ENCODE data around the gene ARHGAP23.
"Not testable (repeated sequence)": the region's sequence is repeated elsewhere in the genome, so short reads cannot be mapped to it uniquely, and the experiment has no call there.

The ARHGAP23 gene

DNA sequence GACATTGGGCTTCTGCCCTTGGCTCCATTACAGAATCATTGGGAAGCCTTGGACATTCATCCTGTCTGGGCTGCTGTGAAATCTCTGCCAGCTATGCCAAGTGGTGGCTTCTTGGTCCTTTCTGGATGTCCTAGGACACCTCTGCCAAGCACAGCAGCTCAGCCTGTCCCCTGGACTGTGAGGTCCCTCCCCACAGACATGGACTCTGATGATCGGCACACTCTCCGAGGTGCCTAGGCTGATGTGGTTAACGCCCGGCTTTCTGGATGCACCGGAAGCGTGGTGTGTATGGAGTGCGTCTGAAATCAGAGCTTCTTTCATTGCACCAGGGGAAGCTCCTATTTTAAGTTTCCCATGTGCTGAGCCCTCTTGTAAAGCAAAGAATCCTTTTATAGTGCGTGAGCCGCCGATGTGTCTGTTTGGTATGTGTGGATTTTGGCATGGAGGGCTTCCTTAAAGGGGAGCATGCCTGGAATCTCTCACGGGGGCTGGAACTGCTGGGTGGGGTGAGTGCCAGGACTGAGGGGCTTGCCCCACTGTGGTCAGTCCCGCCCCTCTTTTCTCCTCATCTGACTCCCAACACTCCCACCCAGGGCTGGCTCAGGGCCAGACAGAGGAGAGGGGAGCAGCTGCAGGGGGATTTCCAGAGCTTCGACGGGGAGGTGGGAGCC lies 7.0 kb upstream of the ARHGAP23 start:
- no peak for DNase-seq

- DNase-seq, result no peak
Observed at GRCh38 chr17:38421871-38422827, 6.1 kb upstream of the ARHGAP23 start.

- DNase-seq, result no peak
Observed at GRCh38 chr17:38424297-38424972, 3.8 kb upstream of the ARHGAP23 start.

DNA sequence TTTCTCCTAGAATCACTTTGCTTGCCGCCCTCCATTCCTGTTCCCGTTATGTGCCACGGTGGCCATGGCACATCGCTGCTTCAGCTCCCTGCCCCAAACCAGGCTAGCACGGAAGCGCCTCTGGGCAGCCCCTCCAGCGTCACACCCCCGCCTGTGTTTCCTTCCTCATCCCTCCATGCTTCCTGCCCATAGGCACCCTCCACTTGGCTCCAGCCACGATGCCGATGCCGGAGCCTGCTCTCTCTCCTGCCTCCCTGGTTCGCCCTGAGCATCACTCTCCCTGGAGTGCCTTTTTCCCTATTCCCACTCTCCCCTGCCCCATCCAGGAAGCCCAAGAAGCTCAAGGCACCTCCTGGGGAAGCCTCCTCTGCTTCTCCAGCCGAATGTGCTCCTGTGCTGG lies 3.2 kb upstream of the ARHGAP23 start:
- DNase-seq, result no peak

- DNase-seq, result no peak
Observed at GRCh38 chr17:38425744-38426143, 2.5 kb upstream of the ARHGAP23 start.

DNA sequence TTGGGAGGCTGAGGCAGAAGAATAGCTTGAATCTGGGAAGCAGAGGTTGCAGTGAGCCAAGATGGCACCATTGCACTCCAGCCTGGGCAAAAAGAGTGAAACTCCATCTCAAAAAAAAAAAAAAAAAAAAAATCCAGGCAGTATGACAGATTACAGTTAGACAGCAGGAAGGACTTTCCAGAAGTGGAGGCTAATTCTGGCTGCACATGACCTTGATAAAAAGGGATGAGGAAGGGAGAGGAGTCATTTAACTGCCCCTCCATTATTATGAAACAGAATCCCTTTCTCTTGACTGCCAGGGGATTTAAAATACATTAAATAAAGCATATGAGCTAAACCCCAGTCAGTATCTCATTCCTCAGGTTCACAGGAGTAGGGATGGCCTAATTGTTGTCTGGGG lies 1.8 kb upstream of the ARHGAP23 start:
- no peak for DNase-seq

- DNase-seq, result no peak
Observed at GRCh38 chr17:38427160-38427949, 909 bp upstream of the ARHGAP23 start.

- no peak for DNase-seq
Observed at GRCh38 chr17:38428643-38429371, 543 bp downstream of the ARHGAP23 start.

DNA sequence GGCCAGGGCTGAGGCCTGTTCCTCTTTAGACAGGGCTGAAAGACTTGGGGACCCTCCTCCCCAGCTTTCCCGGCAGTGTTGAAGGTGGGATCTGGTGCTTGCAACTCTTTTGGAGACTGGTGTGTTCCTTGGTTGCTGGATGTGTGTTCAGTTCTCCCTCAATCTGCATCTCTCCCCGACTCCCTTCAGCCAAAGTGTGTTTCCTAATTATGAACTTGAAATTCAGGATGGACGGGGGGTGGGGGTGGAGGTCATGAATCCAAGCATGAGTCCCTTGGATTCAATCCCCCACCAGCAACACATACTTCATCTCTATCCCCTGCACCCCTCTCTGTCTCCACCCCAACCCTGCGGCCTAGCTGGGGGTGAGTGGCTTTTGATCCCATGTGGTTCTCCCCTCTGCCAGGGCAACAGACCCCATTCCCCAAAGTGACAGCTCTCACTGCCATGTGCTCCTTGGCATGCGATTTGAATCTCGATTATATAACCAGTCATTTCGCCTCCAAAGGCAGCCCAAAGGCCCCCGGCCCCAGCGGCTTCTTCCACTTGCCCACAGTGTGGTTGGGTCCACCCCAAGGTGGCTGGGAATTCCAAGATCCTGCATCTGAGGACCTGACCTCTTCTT lies 1.3 kb downstream of the ARHGAP23 start:
- DNase-seq, result no peak

- DNase-seq, result no peak
Observed at GRCh38 chr17:38430316-38430715, 2.1 kb downstream of the ARHGAP23 start.

DNA sequence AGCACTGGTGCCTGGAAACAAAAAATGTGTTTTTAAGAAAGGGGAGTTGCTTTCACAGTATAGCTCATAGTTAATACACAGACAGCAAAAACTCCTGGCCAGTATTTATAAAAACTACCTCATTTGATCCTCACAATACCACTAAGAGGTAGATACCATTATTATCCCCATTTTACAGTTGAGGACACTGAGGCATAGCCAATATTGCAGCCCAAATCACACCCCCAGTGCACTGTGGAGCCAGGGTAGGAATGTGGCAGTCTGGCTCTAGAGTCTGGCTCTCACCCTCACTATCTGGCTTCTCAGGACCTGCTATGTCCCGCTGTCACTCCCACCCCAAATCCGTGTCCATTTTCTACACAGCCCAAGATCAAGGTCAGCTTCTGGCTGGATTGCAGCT lies 2.6 kb downstream of the ARHGAP23 start:
- DNase-seq, result no peak

- no peak for DNase-seq
Observed at GRCh38 chr17:38431346-38432145, 3.3 kb downstream of the ARHGAP23 start.

DNA sequence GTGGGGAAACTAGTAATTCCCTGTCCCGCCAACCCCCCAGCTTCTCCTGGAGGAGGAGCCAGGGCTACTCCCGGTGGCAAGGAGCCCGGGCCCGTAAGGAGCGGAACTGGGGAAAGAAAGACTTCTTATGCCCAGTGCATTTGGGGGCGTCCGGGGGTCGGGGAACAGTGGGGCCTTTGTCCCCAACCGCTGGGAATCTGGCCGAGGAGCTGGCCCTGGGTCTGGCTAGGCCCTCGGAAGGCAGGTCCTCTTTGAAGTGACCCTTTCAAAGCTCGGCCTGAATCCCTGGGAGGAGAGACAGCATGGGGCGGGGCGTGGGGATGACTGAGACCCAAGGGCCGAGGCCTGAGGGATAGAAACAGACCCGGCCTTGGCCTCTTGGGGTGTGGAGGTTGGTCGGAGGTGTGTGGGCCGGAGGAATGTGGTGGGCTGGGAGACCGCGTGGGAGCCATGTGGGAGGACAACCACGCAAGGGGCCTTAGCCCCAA lies 6.0 kb downstream of the ARHGAP23 start:
- no peak for DNase-seq

DNA sequence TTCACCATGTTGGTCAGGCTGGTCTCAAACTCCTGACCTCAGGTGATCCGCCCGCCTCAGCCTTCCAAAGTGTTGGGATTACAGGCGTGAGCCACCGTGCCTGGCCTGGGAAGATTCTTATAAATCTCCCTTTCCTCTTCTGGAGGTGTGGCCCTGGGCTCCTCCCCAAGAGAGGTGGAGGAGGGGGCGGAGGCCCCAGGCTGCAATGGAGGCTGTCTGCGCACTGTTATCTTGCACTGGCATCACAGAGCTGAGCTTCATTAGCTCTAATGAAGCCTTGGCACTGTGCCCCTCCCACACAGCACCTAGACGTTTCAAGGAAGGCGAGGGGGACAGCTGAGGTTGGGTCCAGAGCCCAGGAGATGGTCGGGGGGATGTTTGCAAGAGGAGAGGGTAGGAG lies 7.5 kb downstream of the ARHGAP23 start:
- DNase-seq, result no peak

- no peak for DNase-seq
Observed at GRCh38 chr17:38436386-38436785, 8.1 kb downstream of the ARHGAP23 start.

GRCh38 chr17:38437313-38437712 lies 9.0 kb downstream of the ARHGAP23 start:
- DNase-seq, result not testable (repeated sequence)

DNA sequence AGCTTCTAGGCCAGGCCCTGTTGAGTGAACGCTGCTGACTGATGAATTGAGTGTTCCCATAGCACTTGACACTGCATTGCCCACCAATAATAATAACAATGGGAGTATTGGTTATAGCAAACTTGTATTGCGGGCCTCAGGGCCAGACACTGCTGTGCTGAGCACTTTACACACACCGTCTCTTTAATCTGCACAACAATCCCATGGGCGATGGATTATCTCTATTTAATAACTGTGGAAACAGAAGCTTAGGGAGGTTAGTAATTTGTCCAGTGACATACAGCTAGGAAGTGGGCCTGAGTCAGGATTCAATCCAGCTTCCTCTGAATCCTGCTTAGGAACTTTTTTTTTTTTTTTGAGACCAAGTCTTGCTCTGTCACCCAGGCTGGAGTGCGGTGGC lies 11.2 kb downstream of the ARHGAP23 start:
- no peak for DNase-seq

DNA sequence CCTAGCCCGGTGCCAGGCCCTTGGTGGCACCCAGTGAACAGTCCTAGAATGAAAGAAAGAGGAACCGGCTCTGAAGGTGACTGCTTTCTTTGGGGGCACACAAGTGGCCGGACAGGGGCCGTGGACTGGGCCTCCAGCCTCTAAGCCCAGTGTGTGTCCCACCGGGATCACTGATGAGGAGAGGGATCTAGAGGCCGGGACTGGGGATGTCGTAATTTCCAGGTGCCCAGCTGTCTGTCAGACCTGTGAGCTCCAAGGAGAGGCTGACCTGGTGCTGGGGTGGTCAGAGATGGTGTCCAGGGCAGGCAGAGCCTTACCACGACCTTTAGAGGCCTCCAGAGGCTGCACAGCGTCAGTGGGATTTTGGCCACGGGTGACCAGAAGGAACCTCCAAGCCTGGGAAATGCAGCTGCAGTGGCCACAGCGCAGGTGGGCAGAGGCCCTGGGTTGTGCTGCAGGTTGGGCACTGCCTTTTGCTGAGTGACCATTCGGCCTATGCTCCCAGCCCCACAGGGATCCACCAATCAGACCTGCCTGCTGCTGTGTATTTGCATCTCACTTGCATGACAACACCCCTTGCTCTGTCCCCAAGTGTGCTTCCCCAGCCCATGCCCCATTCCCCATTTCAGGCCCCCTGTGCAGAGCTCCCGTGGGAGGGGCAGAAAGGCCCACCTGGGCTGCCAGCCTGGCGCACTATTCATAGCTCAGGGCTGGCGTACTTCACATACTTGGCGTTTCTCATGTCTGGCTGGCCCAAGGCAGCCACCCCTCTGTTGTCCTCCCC lies 12.5 kb downstream of the ARHGAP23 start:
- DNase-seq, result no peak

- no peak for DNase-seq
Observed at GRCh38 chr17:38441429-38442061, 13.3 kb downstream of the ARHGAP23 start.
